ENCODE measurements around the gene PNLIPRP1. TPM values are rescaled to one million over a fixed set of nuclear protein-coding genes. Genes with fewer than 3 reads are reported as not detected.

The PNLIPRP1 gene
- total RNA-seq, 1 donor: not detected

GRCh38 chr10:116548301-116548700, 42.5 kb upstream of the PNLIPRP1 start:
- H3K4me3 ChIP-seq (ENCODE audit: insufficient read depth, low read length): no peak overlapping the region
- H3K4me1 ChIP-seq (ENCODE audit: insufficient read depth, low read length): no peaks in the 10 kb centered on the region
- H3K36me3 ChIP-seq (ENCODE audit: insufficient read depth, low read length): no peaks in the 10 kb centered on the region
- H3K79me2 ChIP-seq (ENCODE audit: insufficient read depth, low read length): no peaks in the 10 kb centered on the region
- H3K27me3 ChIP-seq (ENCODE audit: insufficient read depth, low read length): no peaks in the 10 kb centered on the region
- H2AFZ ChIP-seq (ENCODE audit: low read length): no peak overlapping the region
- H4K20me1 ChIP-seq (ENCODE audit: insufficient read depth, low read length): no peaks in the 10 kb centered on the region
- no peaks in the 10 kb centered on the region for H3K9me3 ChIP-seq (ENCODE audit: low read depth, low read length)
- no peak overlapping the region for H3K4me2 ChIP-seq (ENCODE audit: insufficient read depth, low read length)
- no peak for DNase-seq (ENCODE audit: insufficient read length, low spot score, missing footprints)
- no peak for TF ChIP-seq CTCF (IDR thresholded peaks at IDR 0.05; ENCODE audit: extremely low read depth, low read depth, low read length)
- no peak overlapping the region for H3K27ac ChIP-seq (ENCODE audit: low read depth, low read length)

GRCh38 chr10:116553378-116553980, 37.3 kb upstream of the PNLIPRP1 start:
- no peak overlapping the region for H3K4me2 ChIP-seq (ENCODE audit: insufficient read depth, low read length)
- no peak for TF ChIP-seq CTCF (IDR thresholded peaks at IDR 0.05; ENCODE audit: extremely low read depth, low read depth, low read length)
- no peak overlapping the region for H3K4me3 ChIP-seq (ENCODE audit: insufficient read depth, low read length)
- H4K20me1 ChIP-seq (ENCODE audit: insufficient read depth, low read length): no peaks in the 10 kb centered on the region
- no peaks in the 10 kb centered on the region for H3K79me2 ChIP-seq (ENCODE audit: insufficient read depth, low read length)
- H3K27ac ChIP-seq (ENCODE audit: low read depth, low read length): no peak overlapping the region
- DNase-seq (ENCODE audit: insufficient read length, low spot score, missing footprints): no peak
- H3K36me3 ChIP-seq (ENCODE audit: insufficient read depth, low read length): no peaks in the 10 kb centered on the region
- peaks cover 2% of the 10 kb centered on the region for H3K9me3 ChIP-seq (ENCODE audit: low read depth, low read length)
- no peak overlapping the region for H2AFZ ChIP-seq (ENCODE audit: low read length)
- no peaks in the 10 kb centered on the region for H3K27me3 ChIP-seq (ENCODE audit: insufficient read depth, low read length)
- H3K4me1 ChIP-seq (ENCODE audit: insufficient read depth, low read length): no peaks in the 10 kb centered on the region

GRCh38 chr10:116554628-116555027, 36.1 kb upstream of the PNLIPRP1 start:
- no peak for DNase-seq (ENCODE audit: insufficient read length, low spot score, missing footprints)
- H3K27ac ChIP-seq (ENCODE audit: low read depth, low read length): no peak overlapping the region
- no peak overlapping the region for H2AFZ ChIP-seq (ENCODE audit: low read length)
- no peaks in the 10 kb centered on the region for H3K4me1 ChIP-seq (ENCODE audit: insufficient read depth, low read length)
- no peak overlapping the region for H3K4me3 ChIP-seq (ENCODE audit: insufficient read depth, low read length)
- no peaks in the 10 kb centered on the region for H4K20me1 ChIP-seq (ENCODE audit: insufficient read depth, low read length)
- peaks cover 2% of the 10 kb centered on the region for H3K9me3 ChIP-seq (ENCODE audit: low read depth, low read length)
- H3K4me2 ChIP-seq (ENCODE audit: insufficient read depth, low read length): no peak overlapping the region
- no peak for TF ChIP-seq CTCF (IDR thresholded peaks at IDR 0.05; ENCODE audit: extremely low read depth, low read depth, low read length)
- no peaks in the 10 kb centered on the region for H3K36me3 ChIP-seq (ENCODE audit: insufficient read depth, low read length)
- H3K79me2 ChIP-seq (ENCODE audit: insufficient read depth, low read length): no peaks in the 10 kb centered on the region
- H3K27me3 ChIP-seq (ENCODE audit: insufficient read depth, low read length): no peaks in the 10 kb centered on the region

- no peaks in the 10 kb centered on the region for H3K36me3 ChIP-seq (ENCODE audit: insufficient read depth, low read length)
- H3K27me3 ChIP-seq (ENCODE audit: insufficient read depth, low read length): no peaks in the 10 kb centered on the region
- no peak overlapping the region for H2AFZ ChIP-seq (ENCODE audit: low read length)
- DNase-seq (ENCODE audit: insufficient read length, low spot score, missing footprints): no peak
- peaks cover 2% of the 10 kb centered on the region for H3K9me3 ChIP-seq (ENCODE audit: low read depth, low read length)
- no peaks in the 10 kb centered on the region for H3K4me1 ChIP-seq (ENCODE audit: insufficient read depth, low read length)
- no peaks in the 10 kb centered on the region for H4K20me1 ChIP-seq (ENCODE audit: insufficient read depth, low read length)
- no peak overlapping the region for H3K4me3 ChIP-seq (ENCODE audit: insufficient read depth, low read length)
- TF ChIP-seq CTCF (IDR thresholded peaks at IDR 0.05; ENCODE audit: extremely low read depth, low read depth, low read length): no peak
- H3K79me2 ChIP-seq (ENCODE audit: insufficient read depth, low read length): no peaks in the 10 kb centered on the region
- H3K27ac ChIP-seq (ENCODE audit: low read depth, low read length): no peak overlapping the region
- H3K4me2 ChIP-seq (ENCODE audit: insufficient read depth, low read length): no peak overlapping the region
Observed at GRCh38 chr10:116555880-116556279, 34.9 kb upstream of the PNLIPRP1 start.

All from osteoblast (primary cell).